ENCODE measurements around the gene SLC25A25. TPM values are rescaled to one million over a fixed set of nuclear protein-coding genes. Genes with fewer than 3 reads are reported as not detected.

Gene SLC25A25
- total RNA-seq, 3 donors from 2014 or later (not counting 1 experiment from before 2014, with no cell fraction given), result 16.8 to 19.1 (median 18.9) TPM

- intact Hi-C loops (cut with micrococcal nuclease), result no loop called here
- Mint-ChIP-seq H3K4me1 (peaks cover 20 to 40% of the 10 kb centered on the region in 2 donors), H3K9me3 (no peaks in the 10 kb centered on the region), H3K27ac (peak overlapping the region in 1 of 2 donors; percentile 14), H3K4me3 (no peak overlapping the region), H3K27me3 (ENCODE audit: low read depth in 2 of 2) (no peaks in the 10 kb centered on the region), H3K36me3 (no peaks in the 10 kb centered on the region)
- DNase-seq (no peak), ATAC-seq (no peak)
- no peaks in the 10 kb centered on the region for H3K9me3 ChIP-seq (ENCODE audit: control insufficient read depth, insufficient read depth, low read length)
- H3K27me3 ChIP-seq (ENCODE audit: control insufficient read depth, insufficient read depth, low read length), result no peaks in the 10 kb centered on the region
- H3K36me3 ChIP-seq (ENCODE audit: control insufficient read depth, insufficient read depth, low read length), result peaks cover 46% of the 10 kb centered on the region
- peaks cover 34% of the 10 kb centered on the region for H3K4me1 ChIP-seq (ENCODE audit: control insufficient read depth, insufficient read depth, low read length)
- no peak for TF ChIP-seq CTCF (IDR thresholded peaks at IDR 0.05)
- WGBS (ENCODE audit: insufficient coverage), result 81% methylated on average over 14 of the region's 16 CpGs
- no peak overlapping the region for H3K27ac ChIP-seq (ENCODE audit: low read length)
- no peak overlapping the region for H3K4me3 ChIP-seq (ENCODE audit: low read length)
These were observed 32.0 kb downstream of the SLC25A25 start for GRCh38 chr9:128099932-128100491.

- no peaks in the 10 kb centered on the region for H3K9me3 ChIP-seq (ENCODE audit: control insufficient read depth, insufficient read depth, low read length)
- TF ChIP-seq CTCF (IDR thresholded peaks at IDR 0.05), result no peak
- H3K36me3 Mint-ChIP-seq, result no peaks in the 10 kb centered on the region
- intact Hi-C loops (cut with micrococcal nuclease), result no loop called here
- H3K27ac Mint-ChIP-seq, result peak overlapping the region in 1 of 2 donors; percentile 14
- H3K4me1 ChIP-seq (ENCODE audit: control insufficient read depth, insufficient read depth, low read length), result peaks cover 31% of the 10 kb centered on the region
- no peak overlapping the region for H3K27ac ChIP-seq (ENCODE audit: low read length)
- H3K27me3 ChIP-seq (ENCODE audit: control insufficient read depth, insufficient read depth, low read length), result no peaks in the 10 kb centered on the region
- peaks cover 46% of the 10 kb centered on the region for H3K36me3 ChIP-seq (ENCODE audit: control insufficient read depth, insufficient read depth, low read length)
- WGBS (ENCODE audit: insufficient coverage), result 96% methylated on average over 10 of the region's 10 CpGs
- H3K9me3 Mint-ChIP-seq, result no peaks in the 10 kb centered on the region
- no peaks in the 10 kb centered on the region for H3K27me3 Mint-ChIP-seq (ENCODE audit: low read depth in 2 of 2)
- no peak overlapping the region for H3K4me3 Mint-ChIP-seq
- no peak for ATAC-seq
- no peak overlapping the region for H3K4me3 ChIP-seq (ENCODE audit: low read length)
- no peak for DNase-seq
- H3K4me1 Mint-ChIP-seq, result peaks cover 20 to 37% of the 10 kb centered on the region in 2 donors
These were observed 32.5 kb downstream of the SLC25A25 start for GRCh38 chr9:128100581-128100980.

- Mint-ChIP-seq H3K9me3 (no peaks in the 10 kb centered on the region), H3K27ac (peak overlapping the region in 1 of 2 donors; percentile 14), H3K27me3 (ENCODE audit: low read depth in 2 of 2) (no peaks in the 10 kb centered on the region), H3K4me1 (peaks cover 20 to 35% of the 10 kb centered on the region in 2 donors), H3K36me3 (no peaks in the 10 kb centered on the region), H3K4me3 (no peak overlapping the region)
- 94% methylated on average over 12 of the region's 12 CpGs for WGBS (ENCODE audit: insufficient coverage)
- Histone ChIP-seq H3K9me3 (ENCODE audit: control insufficient read depth, insufficient read depth, low read length) (no peaks in the 10 kb centered on the region), H3K27me3 (ENCODE audit: control insufficient read depth, insufficient read depth, low read length) (no peaks in the 10 kb centered on the region), H3K4me1 (ENCODE audit: control insufficient read depth, insufficient read depth, low read length) (peaks cover 31% of the 10 kb centered on the region), H3K4me3 (ENCODE audit: low read length) (no peak overlapping the region), H3K36me3 (ENCODE audit: control insufficient read depth, insufficient read depth, low read length) (peaks cover 52% of the 10 kb centered on the region), H3K27ac (ENCODE audit: low read length) (no peak overlapping the region)
- no peak for ATAC-seq
- TF ChIP-seq CTCF (IDR thresholded peaks at IDR 0.05), result no peak
- no peak for DNase-seq
- intact Hi-C loops (cut with micrococcal nuclease), result no loop called here
These were observed 33.2 kb downstream of the SLC25A25 start for GRCh38 chr9:128101231-128101661.

- Mint-ChIP-seq H3K9me3 (no peaks in the 10 kb centered on the region), H3K4me3 (no peak overlapping the region), H3K36me3 (no peaks in the 10 kb centered on the region), H3K27ac (no peak overlapping the region), H3K27me3 (ENCODE audit: low read depth in 2 of 2) (no peaks in the 10 kb centered on the region), H3K4me1 (peaks cover 17 to 32% of the 10 kb centered on the region in 2 donors)
- no peaks in the 10 kb centered on the region for H3K9me3 ChIP-seq (ENCODE audit: control insufficient read depth, insufficient read depth, low read length)
- ATAC-seq, result no peak
- no peak for TF ChIP-seq CTCF (IDR thresholded peaks at IDR 0.05)
- DNase-seq, result no peak
- peaks cover 57% of the 10 kb centered on the region for H3K36me3 ChIP-seq (ENCODE audit: control insufficient read depth, insufficient read depth, low read length)
- 96% methylated on average over 20 of the region's 20 CpGs for WGBS (ENCODE audit: insufficient coverage)
- H3K4me1 ChIP-seq (ENCODE audit: control insufficient read depth, insufficient read depth, low read length), result peaks cover 31% of the 10 kb centered on the region
- no peaks in the 10 kb centered on the region for H3K27me3 ChIP-seq (ENCODE audit: control insufficient read depth, insufficient read depth, low read length)
- no peak overlapping the region for H3K27ac ChIP-seq (ENCODE audit: low read length)
- intact Hi-C loops (cut with micrococcal nuclease), result no loop called here
- H3K4me3 ChIP-seq (ENCODE audit: low read length), result no peak overlapping the region
These were observed 33.7 kb downstream of the SLC25A25 start for GRCh38 chr9:128101690-128102089.
